HL-60/S4 treated with retinoic acid at 250 ng/mL for 4 days and 3 days (cell line): Measurements from ENCODE around the gene KLHDC7B.
"Not testable (repeated sequence)": the region's sequence is repeated elsewhere in the genome, so short reads cannot be mapped to it uniquely, and the experiment has no call there.

Experiments used
- in situ Hi-C: fragments of 300-500 bp; cut with MboI; formaldehyde crosslinking; loops from 2 replicates; pipeline ENCODE4 v1.7.0; 2022; ENCODE audit warnings: low sequenced_read_pairs

Gene KLHDC7B

DNA sequence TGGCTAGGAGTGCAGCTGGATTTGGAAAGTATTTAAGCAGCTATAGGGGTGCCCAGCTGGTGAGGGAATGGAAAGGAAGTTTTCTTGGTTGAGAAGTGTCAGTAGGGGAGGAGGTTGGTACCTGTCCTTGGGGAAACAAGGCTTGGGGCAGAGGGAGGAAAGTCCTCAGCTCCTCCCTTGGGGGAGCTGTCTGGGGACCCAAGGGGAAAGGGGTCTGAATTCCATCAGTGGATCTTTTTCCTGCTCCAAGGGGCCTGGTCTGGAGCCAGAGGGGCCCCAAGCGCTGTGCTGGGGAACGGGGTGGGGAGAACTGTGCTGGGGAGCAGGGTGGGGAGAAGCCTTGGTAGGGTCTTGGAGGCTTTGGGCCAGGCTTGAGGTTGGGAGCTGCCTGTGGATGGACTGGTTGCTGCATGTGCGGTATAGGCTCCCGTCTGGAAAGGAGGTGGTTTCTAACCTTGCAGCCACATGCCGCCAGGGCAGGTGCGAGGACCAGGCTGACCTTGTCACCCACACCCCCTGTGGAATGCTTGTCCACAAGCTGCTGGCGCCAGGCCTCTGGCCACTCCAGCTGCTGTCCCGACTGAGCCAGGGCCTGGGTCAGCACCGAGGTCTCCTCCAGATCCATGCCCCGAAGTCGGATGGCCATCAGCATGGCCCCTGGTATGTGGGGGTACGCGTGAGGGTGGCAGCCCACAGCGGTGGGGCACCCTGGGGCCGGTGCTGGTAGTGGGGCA is 16.9 kb upstream of the KLHDC7B start:
- in situ Hi-C loops: no loop called here

- in situ Hi-C loops: no loop called here
Measured at GRCh38 chr22:50529416-50529896, 16.2 kb upstream of the KLHDC7B start.

GRCh38 chr22:50529897-50530579 is 15.7 kb upstream of the KLHDC7B start, which contains the start of gene TYMP:
TSS of gene TYMP (minus strand) at chr22:50530012. CDS start at chr22:50529709, 303 bp downstream.
- in situ Hi-C loops: no loop called here

DNA sequence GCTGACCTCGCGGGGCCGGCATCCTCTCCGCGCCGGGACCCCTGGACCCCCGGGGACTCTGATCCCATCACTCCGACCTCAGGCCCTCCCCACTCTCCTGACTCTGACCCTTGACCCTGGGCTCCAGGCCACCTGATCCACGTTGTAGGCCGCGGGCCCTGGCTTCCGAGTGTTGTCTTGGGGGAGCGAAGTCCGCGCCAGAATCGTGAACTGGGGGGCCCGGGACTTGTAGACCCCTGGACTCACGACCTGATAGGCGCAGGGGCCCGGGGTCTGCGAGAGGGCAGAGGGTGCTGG is 15.2 kb upstream of the KLHDC7B start:
- in situ Hi-C loops: no loop called here

DNA sequence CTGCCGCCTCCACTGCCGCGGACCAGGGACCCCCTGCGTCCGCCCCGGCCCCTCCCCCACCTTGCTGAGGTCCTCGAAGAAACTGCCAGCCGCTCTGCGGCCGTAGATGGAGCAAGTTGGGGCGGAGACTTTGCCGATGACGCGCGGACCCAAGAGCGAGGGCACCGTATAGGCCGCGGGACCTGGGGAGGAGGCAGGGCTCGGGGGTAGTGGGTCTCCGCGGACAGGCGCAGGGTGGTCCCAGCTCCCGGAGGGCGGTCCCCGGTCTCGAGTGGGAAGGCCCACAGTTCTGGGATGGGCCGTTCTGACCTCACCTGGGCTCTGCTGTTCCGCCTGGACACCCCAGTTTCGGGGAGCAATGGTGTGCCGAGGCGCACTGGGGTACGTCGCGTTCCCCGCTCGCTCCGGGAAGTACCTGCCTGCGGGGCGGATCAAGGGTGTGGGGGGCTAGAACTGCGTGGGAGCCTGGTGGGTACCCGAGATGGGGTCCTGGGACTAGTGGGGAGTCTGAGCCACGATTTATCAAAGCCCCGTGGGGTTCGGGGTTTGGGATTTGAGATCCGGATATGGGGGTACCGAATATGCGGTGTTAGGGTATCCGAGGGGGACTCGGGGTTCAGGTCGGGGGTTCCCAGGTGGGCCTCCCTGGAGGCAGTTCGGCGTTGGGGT is 14.7 kb upstream of the KLHDC7B start:
- in situ Hi-C loops: no loop called here

DNA sequence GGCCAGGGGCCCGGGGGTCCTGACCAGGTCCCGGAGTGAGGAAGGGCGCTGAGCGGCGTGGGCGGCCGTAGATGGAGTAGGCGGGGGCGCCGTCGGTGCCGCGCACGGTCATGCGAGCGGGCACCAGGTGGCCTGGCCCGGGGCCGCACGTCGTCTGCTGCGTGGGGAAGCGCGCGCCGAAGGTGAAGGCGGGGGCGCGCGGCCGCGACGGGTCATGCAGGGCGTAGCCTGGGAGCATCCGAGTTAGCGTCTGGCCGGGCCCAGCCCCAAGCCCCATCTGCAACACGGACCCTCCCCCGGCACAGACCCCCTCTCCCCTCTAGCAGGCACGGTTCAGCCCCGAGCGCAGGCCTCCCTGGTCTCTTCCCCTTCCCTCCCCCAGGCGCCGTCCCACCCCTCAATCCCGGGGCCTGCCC is 14.1 kb upstream of the KLHDC7B start:
- in situ Hi-C loops: no loop called here

DNA sequence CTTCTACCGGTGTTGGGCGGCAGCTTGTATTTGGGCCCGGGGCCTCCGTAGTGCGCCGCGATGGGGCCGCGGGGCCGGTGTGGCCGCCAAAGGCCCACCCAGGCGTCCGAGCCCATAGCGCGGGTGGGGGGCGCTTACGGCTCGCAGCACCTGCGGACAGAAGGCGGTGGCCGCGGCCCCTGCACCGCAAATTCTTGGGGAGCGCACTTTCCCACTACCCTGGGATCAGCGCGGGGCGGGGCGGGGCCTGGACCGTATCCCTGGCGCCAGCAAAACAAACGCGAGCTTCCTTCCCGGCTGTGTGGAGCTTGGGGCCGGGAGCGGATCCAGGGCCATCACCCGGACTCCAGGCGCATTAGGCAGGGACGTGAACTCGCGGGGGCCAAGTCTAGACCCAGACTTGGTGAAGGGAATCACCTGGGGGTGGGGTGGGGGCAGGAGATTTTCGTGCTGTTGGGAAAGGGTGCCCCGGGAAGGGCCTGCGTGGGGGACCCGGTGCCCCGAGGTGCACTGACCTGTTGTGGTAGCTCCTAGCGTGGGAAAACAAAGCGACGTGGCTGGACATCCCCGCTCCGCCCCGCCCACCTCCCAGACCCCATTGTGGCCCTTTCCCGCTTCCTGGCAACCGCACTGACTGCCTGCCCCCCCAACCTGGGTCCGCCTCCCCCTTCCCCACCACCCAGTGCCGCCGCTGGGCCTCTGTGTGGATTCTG is 13.6 kb upstream of the KLHDC7B start:
- in situ Hi-C loops: no loop called here

- in situ Hi-C loops: no loop called here
Measured at GRCh38 chr22:50532824-50533796, 12.6 kb upstream of the KLHDC7B start.

GRCh38 chr22:50533856-50534711 is 11.6 kb upstream of the KLHDC7B start:
- in situ Hi-C loops: not testable (repeated sequence)

- in situ Hi-C loops: no loop called here
Measured at GRCh38 chr22:50535113-50535512, 10.6 kb upstream of the KLHDC7B start.

GRCh38 chr22:50536226-50536625 is 9.5 kb upstream of the KLHDC7B start:
- in situ Hi-C loops: no loop called here

DNA sequence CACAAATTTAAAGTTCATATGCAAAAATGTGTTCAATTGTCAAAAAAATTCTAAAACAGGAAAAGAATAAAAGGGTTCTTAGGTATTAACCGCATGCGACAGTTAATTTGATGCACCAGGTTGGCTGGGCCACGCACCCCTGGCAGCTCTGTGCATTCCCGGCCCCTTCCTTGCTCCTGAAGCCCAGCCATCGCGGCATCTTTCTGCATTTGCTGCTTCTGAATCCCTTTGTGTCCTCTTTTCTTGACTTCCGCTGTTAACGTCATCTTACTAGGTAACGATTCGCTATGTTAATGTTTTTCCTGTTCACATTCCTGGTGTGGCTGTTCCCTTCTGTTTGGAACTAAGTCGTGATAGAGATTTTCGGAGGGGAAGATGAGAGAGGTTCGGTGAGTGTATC is 7.9 kb upstream of the KLHDC7B start:
- in situ Hi-C loops: no loop called here

- in situ Hi-C loops: no loop called here
Measured at GRCh38 chr22:50540381-50540780, 5.3 kb upstream of the KLHDC7B start.

DNA sequence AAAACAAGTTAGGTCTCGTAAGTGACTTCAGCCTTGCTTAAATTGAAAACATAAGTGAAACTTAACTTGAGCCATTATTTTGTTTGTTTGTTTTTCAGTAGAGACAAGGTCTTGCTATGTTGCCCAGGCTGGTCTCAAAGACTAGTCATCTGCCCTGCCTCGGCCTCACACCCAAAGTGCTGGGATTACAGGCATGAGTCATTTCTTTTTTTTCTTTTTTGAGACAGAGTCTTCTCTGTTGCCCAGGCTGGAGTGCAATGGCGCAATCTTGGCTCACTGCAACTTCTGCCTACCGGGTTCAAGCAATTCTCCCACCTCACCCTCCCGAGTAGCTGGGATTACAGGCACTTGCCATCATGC is 4.1 kb upstream of the KLHDC7B start:
- in situ Hi-C loops: not testable (repeated sequence)

GRCh38 chr22:50542416-50542927 is 3.2 kb upstream of the KLHDC7B start:
- in situ Hi-C loops: no loop called here

DNA sequence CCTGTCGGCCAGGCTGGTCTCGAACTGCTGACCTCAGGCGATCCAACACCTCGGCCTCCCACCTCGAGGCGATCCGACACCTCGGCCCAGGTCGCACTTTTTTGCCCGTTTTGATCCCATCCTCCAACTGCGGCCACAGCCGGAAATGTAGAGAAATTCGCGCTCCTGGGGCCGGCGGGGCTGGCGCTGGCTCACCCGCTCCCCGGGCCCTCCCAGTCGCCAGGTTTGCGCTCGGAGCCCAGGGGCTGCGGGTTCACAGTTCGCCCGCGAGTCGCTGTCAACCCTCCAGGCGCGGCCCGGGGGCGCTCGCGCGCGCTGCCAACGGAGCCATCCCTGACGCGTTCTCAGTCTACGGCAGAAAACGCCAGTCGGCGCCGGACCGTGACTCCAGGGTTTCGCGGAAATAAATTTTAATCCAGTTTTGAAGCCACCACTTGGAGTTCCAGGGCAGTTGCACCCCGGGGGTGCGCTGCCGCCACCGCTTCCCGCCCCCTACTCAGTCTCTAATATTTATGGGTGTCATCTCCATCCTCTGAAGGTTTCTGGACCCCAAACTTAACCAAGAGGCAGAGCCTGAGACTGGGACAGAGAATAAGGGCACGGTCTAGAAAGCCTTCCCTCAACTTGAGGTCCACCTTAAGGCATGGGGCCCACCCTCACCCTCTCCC is 1.5 kb upstream of the KLHDC7B start:
- in situ Hi-C loops: no loop called here

DNA sequence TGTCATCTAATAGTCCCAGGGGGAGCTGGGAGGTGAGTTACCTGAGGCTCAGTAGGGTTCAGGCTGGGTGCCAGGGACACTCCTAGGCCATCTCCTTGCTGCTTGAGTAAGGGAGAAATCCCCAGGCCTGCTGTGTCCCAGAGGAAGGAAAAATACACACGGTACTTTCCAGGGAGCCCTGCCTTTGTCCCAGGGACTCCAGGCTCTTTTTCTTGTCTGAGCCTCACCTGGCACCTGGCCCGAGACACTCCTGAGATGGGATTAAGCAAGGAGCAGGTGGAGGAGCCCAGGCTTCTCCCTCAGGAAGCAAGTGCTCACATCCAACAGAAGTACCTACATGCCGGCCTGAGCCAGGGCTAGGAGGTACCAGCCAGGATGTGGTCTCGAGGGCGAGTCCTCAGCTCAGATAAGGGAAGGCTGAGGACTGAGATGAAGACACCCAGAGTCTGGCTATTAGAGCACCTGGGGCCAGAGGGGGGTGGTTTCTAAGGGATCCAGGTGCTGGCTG is 899 bp upstream of the KLHDC7B start:
- in situ Hi-C loops: no loop called here
